ENCODE results near the gene ATMIN. TPM values are rescaled to one million over a fixed set of nuclear protein-coding genes. Genes with fewer than 3 reads are reported as not detected.

The ATMIN gene
- total and polyA plus RNA-seq, 10 of the 15 experiments (the other 5 are each of a cell fraction or from before 2014, with no cell fraction given) = 5.2 to 28.9 (median 18.3) TPM

GRCh38 chr16:81073560-81074330, 38.1 kb downstream of the ATMIN start:
- WGBS (ENCODE audit: insufficient coverage, insufficient replicate concordance, low lambda C conversion rate, missing lambda C conversion rate) = 54% methylated on average over 5 of the region's 5 CpGs
- no peak for FAIRE-seq
- no TSS peak for BruUV-seq (replicated peaks)
- ATAC-seq = no peak
- intact Hi-C loops (cut with micrococcal nuclease; ENCODE audit: unreplicated experiment) (no loop called here), in situ Hi-C loops (cut with MboI) (no loop called here)
- H3K4me1 ChIP-seq (ENCODE audit: control insufficient read depth, insufficient read depth, low read length) = peaks cover 5% of the 10 kb centered on the region
- H3K9ac ChIP-seq (ENCODE audit: control insufficient read depth, insufficient read depth, low read length) = no peak overlapping the region
- ChIA-PET SMC1A (ENCODE audit: uncharacterized antibody, unreplicated experiment) (interaction anchor here (0.6 kb wide), 1 partner anchor 646 kb away, joined by 3 read pairs; no protein-coding TSS in a partner anchor), CTCF (interaction anchor here (0.6 to 1.5 kb wide), 4 partner anchors 35 to 69 kb away, joined by 3 read pairs; partner anchors contain the start of gene ATMIN), POLR2A (interaction anchor here (0.5 kb wide), 1 partner anchor 21 kb away, joined by 4 read pairs; no protein-coding TSS in a partner anchor), RAD21 (ENCODE audit: unreplicated experiment) (no interaction called here)
- H3K4me3 ChIP-seq = no peak overlapping the region
- H3K4me2 ChIP-seq (ENCODE audit: control insufficient read depth, insufficient read depth) = no peak overlapping the region
- no peak for DNase-seq (ENCODE audit: low read depth, low spot score)
- no peaks in the 10 kb centered on the region for H4K20me1 ChIP-seq (ENCODE audit: control insufficient read depth, insufficient read depth)
- H3K9me3 ChIP-seq (replicated peaks; ENCODE audit: control insufficient read depth, insufficient read depth, low read length) = no peaks in the 10 kb centered on the region
- no peaks in the 10 kb centered on the region; a peak in 1 of 4 replicates for H3K36me3 ChIP-seq (ENCODE audit: control insufficient read depth in 2 of 2, insufficient read depth in 2 of 2, low read length in 1 of 2)
- no peaks in the 10 kb centered on the region for H3K79me2 ChIP-seq (ENCODE audit: control insufficient read depth, insufficient read depth, low read length)
- H3K27me3 ChIP-seq (replicated peaks in 1 of 2; ENCODE audit: control insufficient read depth in 2 of 2, insufficient read depth in 2 of 2, low read length in 1 of 2) = no peaks in the 10 kb centered on the region
- H2AFZ ChIP-seq (ENCODE audit: control insufficient read depth, low read depth, low read length) = no peak overlapping the region
- H3K27ac ChIP-seq (ENCODE audit: control insufficient read depth, insufficient read depth) = no peak overlapping the region
- no peak for TF ChIP-seq BRCA1 (IDR thresholded peaks at IDR 0.05; ENCODE audit: low read depth, low read length)
- TF ChIP-seq NBN (IDR thresholded peaks at IDR 0.05) = no peak
- no peak for TF ChIP-seq ZBTB40 (IDR thresholded peaks at IDR 0.05; ENCODE audit: borderline replicate concordance)
- TF ChIP-seq SIN3A (IDR thresholded peaks at IDR 0.05; ENCODE audit: low read depth, low read length) = no peak
- no peak for TF ChIP-seq IKZF2 (IDR thresholded peaks at IDR 0.05)
- TF ChIP-seq GABPA (IDR thresholded peaks at IDR 0.05; ENCODE audit: low read depth) = no peak
- no peak for TF ChIP-seq CREM (IDR thresholded peaks at IDR 0.05; ENCODE audit: low read depth)
- TF ChIP-seq CEBPZ (IDR thresholded peaks at IDR 0.05; ENCODE audit: low read depth, low read length) = no peak
- TF ChIP-seq E2F4 (IDR thresholded peaks at IDR 0.05; ENCODE audit: low read depth, low read length) = no peak
- no peak for TF ChIP-seq EGR1 (IDR thresholded peaks at IDR 0.05; ENCODE audit: borderline replicate concordance in 1 of 2, low read depth in 2 of 2, low read length in 2 of 2)
- TF ChIP-seq RB1 (IDR thresholded peaks at IDR 0.05; ENCODE audit: borderline replicate concordance) = no peak
- no peak for TF ChIP-seq HSF1 (IDR thresholded peaks at IDR 0.05; ENCODE audit: low read depth, low read length)
- no peak for TF ChIP-seq ZBED1 (IDR thresholded peaks at IDR 0.05; ENCODE audit: borderline replicate concordance)
- TF ChIP-seq RAD51 (IDR thresholded peaks at IDR 0.05) = no peak
